Activated naive CD8-positive, alpha-beta T cell (primary cell): Measurements from ENCODE around the gene ZFP64.
"Not testable (repeated sequence)": the region's sequence is repeated elsewhere in the genome, so short reads cannot be mapped to it uniquely, and the experiment has no call there.

ENCODE experiments used
- H3K27ac Mint-ChIP-seq: one replicate; pipeline ENCODE4 v1.8.0; 2021; ENCODE audit warnings: mixed read lengths
- H3K27me3 Mint-ChIP-seq: one replicate; pipeline ENCODE4 v1.8.0; 2021; ENCODE audit warnings: mixed read lengths
- H3K36me3 Mint-ChIP-seq: one replicate; pipeline ENCODE4 v1.8.0; 2021; ENCODE audit warnings: mixed read lengths
- H3K4me1 Mint-ChIP-seq: one replicate; pipeline ENCODE4 v1.8.0; 2021; ENCODE audit warnings: low read depth, mixed read lengths
- H3K4me3 Mint-ChIP-seq: one replicate; pipeline ENCODE4 v1.8.0; 2021; ENCODE audit warnings: mild to moderate bottlenecking, mixed read lengths
- H3K9me3 Mint-ChIP-seq: one replicate; pipeline ENCODE4 v1.8.0; 2021; ENCODE audit warnings: low read depth, mixed read lengths

ZFP64 gene

DNA sequence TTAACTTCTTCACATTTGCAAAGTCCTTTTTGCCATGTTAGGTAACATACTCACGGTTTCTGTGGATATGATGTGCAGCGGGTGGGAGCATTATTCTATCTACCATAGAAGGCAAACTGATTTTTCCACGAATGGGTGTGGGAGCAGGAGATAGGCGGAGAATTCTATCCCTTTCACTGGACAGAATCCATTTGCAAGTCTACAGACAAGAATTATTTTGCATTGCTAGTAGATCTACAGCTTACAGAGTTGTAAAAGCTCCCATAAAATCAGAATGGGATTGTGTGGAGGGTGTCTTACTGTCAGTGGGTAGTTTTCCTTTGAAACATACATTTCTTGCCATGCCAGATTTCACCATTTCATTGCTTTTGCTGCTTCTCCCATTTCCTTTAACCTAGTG, 22.4 kb upstream of the ZFP64 start:
- Mint-ChIP-seq H3K27me3 (peaks cover 15% of the 10 kb centered on the region), H3K4me3 (no peak overlapping the region), H3K27ac (no peak overlapping the region), H3K36me3 (peaks cover 6% of the 10 kb centered on the region), H3K4me1 (no peaks in the 10 kb centered on the region), H3K9me3 (peaks cover 12% of the 10 kb centered on the region)

DNA sequence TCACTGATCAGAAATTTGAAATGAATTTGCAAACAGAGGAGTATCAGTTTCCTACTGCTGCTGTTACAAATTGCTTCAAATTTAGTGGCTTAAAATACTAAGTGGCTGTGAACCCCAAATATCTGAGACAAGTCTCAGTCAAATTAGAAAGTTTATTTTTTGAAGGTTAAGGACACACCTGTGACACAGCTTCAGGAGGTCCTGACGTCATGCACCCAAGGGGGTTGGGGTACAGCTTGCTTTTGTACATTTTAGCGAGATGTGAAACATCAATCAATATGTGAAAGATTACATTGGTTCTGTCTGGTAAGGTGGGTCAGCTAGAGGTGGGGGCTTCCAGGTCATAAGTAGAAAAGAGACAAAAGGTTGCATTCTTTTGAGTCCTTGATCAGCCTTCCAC, 21.4 kb upstream of the ZFP64 start:
- H3K4me3 Mint-ChIP-seq = no peak overlapping the region
- H3K9me3 Mint-ChIP-seq = peaks cover 9% of the 10 kb centered on the region
- H3K27me3 Mint-ChIP-seq = peaks cover 14% of the 10 kb centered on the region
- no peaks in the 10 kb centered on the region for H3K4me1 Mint-ChIP-seq
- H3K27ac Mint-ChIP-seq = no peak overlapping the region
- H3K36me3 Mint-ChIP-seq = peaks cover 3% of the 10 kb centered on the region

DNA sequence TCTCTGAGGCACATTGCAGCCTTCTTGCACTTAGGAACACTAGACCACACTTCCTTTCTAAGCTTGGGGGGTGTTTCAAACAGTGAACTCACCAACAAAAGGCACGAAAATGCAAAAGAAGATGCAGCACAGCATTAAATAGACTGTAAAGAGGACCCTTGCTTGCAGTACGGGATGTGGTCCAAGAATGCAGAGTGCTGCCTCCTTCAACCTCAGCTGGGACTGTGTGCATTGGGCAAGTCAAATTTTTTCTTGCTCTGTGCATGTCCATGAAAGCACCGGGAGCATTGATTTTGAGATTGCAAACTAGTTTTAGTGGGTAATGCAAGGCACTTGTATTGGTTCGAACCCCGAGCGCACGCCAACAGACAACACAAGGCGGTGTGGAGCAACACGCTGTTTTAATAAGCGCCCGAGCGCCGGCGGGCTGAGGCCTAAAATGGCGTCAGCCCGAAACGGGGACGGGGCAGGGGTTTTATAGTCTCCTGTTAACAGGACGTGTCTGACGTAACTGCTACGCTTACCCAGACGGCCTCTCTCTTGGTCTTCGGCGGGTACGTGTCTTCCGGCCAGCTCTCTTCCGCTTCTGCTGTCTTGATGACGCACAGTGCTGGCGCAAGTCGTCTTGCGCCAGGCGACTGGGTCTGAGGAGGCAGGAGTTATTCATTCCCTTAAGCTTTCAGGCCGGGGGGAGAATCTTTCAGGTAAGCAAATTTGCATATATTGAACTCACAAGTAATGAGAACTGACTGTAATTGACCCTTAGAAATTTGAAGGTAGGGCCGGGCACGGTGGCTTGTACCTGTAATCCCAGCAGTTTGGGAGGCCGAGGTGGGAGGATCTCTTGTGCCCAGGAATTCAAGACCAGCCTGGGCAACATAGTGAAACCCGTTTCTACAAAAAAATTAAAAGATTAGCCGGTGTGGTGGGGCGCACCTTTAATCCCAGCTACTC, 18.7 kb upstream of the ZFP64 start:
- H3K4me1 Mint-ChIP-seq = no peaks in the 10 kb centered on the region
- H3K27ac Mint-ChIP-seq = no peak overlapping the region
- H3K27me3 Mint-ChIP-seq = peaks cover 17% of the 10 kb centered on the region
- H3K36me3 Mint-ChIP-seq = no peaks in the 10 kb centered on the region
- H3K9me3 Mint-ChIP-seq = no peaks in the 10 kb centered on the region
- H3K4me3 Mint-ChIP-seq = no peak overlapping the region

DNA sequence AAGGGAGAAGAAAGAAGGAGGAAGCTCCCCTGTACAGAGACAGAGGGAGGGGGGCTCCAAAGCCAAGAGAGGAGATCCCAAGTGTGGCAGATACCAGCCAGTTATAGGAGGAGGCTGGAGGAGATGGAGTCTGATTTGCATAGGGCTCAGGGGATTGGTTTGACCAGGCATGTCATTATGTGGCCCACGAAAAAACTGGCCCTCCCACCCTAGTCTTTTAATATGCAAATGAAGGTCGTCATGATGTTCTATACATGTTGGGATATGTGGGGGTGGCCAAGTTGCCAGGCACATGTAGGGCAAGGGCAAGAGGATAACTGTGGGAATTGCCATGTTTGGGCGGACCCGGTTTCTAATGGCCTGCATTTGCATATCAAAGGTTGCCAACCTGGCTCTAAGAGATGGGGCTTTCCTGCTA, 17.6 kb upstream of the ZFP64 start:
- Mint-ChIP-seq H3K4me3 (no peak overlapping the region), H3K9me3 (no peaks in the 10 kb centered on the region), H3K4me1 (no peaks in the 10 kb centered on the region), H3K36me3 (no peaks in the 10 kb centered on the region), H3K27ac (no peak overlapping the region), H3K27me3 (peaks cover 14% of the 10 kb centered on the region)

DNA sequence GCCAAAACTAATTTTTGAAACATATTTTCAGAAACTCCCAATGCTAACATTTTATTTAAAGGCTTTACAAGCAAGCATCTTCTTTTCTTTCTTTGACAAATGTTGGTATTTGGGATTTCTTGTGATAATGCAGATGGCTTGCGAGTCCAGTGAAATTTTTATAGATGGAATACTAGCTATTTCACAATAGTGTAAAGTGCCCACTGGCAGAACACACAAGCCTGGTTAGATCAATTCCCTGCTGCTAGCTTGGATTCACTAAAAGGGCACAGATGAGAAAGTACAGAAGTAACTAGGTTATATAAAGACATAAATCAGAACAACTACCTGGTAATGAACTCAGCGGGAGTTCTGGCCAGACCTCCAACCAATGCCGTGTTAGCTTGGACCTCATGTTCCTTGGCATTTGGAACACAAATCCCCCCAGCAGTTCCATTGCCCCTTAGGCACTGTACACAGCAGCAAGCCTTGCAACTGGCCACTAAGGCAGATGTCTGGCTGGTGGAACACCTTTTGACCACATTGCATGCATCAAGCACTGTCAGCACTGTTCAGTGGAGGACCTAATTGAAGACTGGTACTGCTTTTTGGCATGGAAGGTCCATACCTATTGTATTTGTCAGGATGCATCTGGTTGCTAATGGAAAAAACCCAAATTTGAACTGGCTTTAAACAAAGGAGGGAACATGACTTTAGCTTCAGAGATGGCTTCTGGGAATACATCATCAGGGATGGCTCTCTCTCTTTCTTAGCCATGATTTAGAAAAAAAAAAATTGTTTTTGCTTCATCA, 15.6 kb upstream of the ZFP64 start:
- Mint-ChIP-seq H3K36me3 (no peaks in the 10 kb centered on the region), H3K9me3 (no peaks in the 10 kb centered on the region), H3K27ac (no peak overlapping the region), H3K4me1 (no peaks in the 10 kb centered on the region), H3K4me3 (no peak overlapping the region), H3K27me3 (peaks cover 8% of the 10 kb centered on the region)

DNA sequence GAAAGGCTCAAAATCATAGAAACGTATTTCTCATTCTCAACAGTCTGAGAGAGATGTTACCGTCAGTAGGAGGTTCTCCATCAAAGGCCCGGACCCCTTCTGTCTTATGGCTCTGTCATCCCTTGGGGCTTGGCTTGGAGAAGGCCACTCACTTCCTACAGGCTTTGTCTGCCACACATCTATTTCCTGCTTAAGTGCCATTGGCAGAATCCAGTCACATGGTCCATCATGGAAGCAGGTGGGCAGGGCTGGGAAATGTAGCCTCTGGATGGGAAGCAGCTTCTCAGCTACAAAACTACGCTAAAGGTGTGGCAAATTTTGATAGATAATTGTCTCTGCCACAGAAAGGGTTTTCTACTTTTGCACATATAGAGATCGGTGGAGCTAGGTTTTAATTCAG, 12.6 kb upstream of the ZFP64 start:
- Mint-ChIP-seq H3K4me1 (no peaks in the 10 kb centered on the region), H3K4me3 (no peak overlapping the region), H3K27ac (no peak overlapping the region), H3K9me3 (no peaks in the 10 kb centered on the region), H3K27me3 (peaks cover 8% of the 10 kb centered on the region), H3K36me3 (no peaks in the 10 kb centered on the region)

DNA sequence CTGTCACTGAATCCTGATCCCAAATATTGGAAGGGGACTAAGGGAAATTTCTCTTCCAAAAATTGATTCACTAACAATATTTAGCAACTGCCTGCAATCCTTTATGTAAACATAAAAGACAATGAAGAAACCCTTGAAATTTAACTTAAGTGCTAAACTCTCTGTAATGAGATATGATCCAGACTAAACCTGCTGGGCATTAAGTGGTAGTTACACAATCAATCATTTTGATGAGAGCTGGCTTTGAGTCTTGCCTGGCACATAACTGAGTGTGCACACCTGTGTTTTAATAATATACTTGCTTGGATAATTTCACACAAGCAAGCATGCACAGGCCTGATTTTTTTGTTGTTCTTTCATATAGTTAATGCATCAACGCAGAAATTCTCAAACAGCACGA, 9.8 kb upstream of the ZFP64 start:
- Mint-ChIP-seq H3K4me1 (no peaks in the 10 kb centered on the region), H3K27me3 (peaks cover 2% of the 10 kb centered on the region), H3K27ac (no peak overlapping the region), H3K9me3 (no peaks in the 10 kb centered on the region), H3K36me3 (no peaks in the 10 kb centered on the region), H3K4me3 (no peak overlapping the region)

DNA sequence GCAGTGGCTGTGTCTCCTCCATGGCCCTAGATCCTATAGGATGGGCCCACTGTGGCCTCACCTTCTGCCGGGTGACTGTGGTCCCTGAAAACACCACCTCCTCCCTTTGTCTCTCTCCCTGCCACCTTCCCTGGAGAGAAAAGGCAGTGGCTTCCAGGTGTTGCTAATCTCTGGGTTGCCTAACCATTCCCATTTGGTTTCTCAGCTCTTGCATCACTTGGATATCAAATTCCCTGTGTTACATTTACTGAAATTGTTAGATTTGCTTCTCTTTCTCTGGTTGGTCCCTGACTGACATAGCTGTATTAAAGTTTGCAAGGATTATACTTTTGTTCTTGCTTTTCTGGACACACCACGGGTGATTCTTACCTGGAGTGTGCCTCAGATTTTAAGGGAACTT, 9.3 kb upstream of the ZFP64 start:
- no peak overlapping the region for H3K27ac Mint-ChIP-seq
- H3K4me1 Mint-ChIP-seq = no peaks in the 10 kb centered on the region
- no peak overlapping the region for H3K4me3 Mint-ChIP-seq
- H3K27me3 Mint-ChIP-seq = peaks cover 2% of the 10 kb centered on the region
- H3K36me3 Mint-ChIP-seq = no peaks in the 10 kb centered on the region
- H3K9me3 Mint-ChIP-seq = no peaks in the 10 kb centered on the region

DNA sequence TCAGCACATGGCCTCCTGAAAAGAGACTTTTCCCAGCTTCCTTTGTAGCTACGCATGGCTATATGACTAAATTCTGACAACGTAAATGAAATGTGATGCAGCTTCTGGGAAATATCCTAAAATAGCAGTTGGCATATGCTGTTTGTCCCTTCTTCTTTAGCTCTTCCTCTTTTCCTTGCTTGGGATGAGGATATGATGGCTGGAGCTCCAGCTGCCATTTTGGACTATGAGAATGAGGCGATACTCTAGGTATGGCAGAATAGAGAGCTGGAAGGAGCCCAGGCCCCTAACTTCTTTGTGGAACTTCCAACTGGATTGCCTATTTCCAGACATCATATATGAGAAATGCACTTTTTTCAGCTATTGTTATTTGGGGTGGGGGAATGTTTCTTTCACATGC, 5.3 kb upstream of the ZFP64 start:
- no peak overlapping the region for H3K27ac Mint-ChIP-seq
- no peaks in the 10 kb centered on the region for H3K36me3 Mint-ChIP-seq
- H3K4me3 Mint-ChIP-seq = no peak overlapping the region

DNA sequence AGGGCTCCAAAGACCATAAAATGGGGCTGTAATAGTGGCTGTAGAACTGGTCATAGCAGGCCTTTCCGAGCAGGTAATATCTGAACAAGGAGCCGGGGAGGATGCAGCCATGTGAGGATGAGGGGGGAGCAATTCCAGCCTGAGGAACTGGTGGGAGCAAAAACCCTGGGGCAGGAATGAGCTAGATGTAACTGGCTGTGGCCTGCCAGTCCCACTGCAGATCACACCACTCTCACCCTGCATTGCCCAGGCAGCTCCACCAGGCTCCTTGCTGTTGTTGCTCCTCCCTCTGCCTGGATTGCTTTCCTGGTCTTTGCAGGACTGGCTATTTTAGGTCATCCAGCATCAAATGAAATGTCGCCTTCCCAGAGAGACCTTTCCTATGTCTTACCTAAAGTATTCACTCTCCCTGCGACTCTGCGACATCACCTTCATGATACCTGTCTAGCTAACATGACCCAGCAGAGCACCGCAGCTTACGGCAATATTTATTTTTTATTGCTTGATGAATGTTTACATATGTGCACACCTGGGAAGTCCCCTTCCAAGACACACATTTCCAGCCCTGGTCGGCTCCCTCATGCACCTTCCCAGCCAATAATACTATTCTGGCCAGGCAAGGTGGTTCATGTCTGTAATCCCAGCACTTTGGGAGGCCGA, 2.4 kb upstream of the ZFP64 start:
- Mint-ChIP-seq H3K4me1 (peaks cover 26% of the 10 kb centered on the region), H3K4me3 (no peak overlapping the region), H3K9me3 (no peaks in the 10 kb centered on the region), H3K27ac (no peak overlapping the region), H3K36me3 (no peaks in the 10 kb centered on the region), H3K27me3 (no peaks in the 10 kb centered on the region)

More for the DNA sequence above, 5.3 kb upstream of the ZFP64 start:
- Mint-ChIP-seq H3K27me3 (no peaks in the 10 kb centered on the region), H3K4me1 (peaks cover 12% of the 10 kb centered on the region), H3K9me3 (no peaks in the 10 kb centered on the region)

DNA sequence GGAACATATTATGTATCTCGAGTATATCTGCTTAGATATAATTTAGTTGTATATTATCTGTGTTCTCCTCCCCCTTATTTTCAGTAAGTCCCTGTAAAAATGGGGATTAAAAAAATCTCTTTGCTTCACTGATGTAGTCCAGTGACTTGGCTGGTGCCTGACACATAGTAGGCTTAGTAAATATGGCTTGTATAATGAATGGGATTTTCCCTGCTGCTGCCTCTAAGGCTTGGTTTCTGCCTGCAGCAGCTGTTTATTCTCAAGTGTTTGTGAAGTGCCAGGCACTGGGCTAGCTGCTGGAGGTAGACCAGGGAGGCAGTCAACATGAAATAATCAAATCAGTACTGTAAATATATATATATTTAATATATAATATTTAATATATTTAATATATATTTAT, 1.6 kb upstream of the ZFP64 start:
- no peaks in the 10 kb centered on the region for H3K9me3 Mint-ChIP-seq
- H3K27ac Mint-ChIP-seq = peak overlapping the region; percentile 90
- H3K4me1 Mint-ChIP-seq = peaks cover 26% of the 10 kb centered on the region
- H3K27me3 Mint-ChIP-seq = no peaks in the 10 kb centered on the region
- no peaks in the 10 kb centered on the region for H3K36me3 Mint-ChIP-seq
- peak overlapping the region; percentile 90 for H3K4me3 Mint-ChIP-seq

DNA sequence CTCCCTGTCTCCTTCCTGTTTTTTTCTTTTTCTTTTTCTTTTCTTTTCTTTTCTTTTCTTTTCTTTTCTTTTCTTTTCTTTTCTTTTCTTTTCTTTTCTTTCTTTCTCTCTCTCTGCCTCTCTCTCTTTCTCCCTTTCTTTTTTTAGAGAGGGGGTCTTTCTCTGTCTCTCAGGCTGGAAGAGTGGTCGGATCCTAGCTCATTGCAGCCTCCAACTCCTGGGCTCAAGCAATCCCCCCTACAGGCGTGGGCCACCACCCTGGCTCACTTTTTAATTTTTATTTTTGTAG, 1.1 kb upstream of the ZFP64 start:
- Mint-ChIP-seq H3K27ac (peak overlapping the region; percentile 90), H3K4me1 (peaks cover 26% of the 10 kb centered on the region), H3K4me3 (peak overlapping the region; percentile 90)
- H3K9me3 Mint-ChIP-seq, H3K36me3 Mint-ChIP-seq, H3K27me3 Mint-ChIP-seq: not testable (repeated sequence)

DNA sequence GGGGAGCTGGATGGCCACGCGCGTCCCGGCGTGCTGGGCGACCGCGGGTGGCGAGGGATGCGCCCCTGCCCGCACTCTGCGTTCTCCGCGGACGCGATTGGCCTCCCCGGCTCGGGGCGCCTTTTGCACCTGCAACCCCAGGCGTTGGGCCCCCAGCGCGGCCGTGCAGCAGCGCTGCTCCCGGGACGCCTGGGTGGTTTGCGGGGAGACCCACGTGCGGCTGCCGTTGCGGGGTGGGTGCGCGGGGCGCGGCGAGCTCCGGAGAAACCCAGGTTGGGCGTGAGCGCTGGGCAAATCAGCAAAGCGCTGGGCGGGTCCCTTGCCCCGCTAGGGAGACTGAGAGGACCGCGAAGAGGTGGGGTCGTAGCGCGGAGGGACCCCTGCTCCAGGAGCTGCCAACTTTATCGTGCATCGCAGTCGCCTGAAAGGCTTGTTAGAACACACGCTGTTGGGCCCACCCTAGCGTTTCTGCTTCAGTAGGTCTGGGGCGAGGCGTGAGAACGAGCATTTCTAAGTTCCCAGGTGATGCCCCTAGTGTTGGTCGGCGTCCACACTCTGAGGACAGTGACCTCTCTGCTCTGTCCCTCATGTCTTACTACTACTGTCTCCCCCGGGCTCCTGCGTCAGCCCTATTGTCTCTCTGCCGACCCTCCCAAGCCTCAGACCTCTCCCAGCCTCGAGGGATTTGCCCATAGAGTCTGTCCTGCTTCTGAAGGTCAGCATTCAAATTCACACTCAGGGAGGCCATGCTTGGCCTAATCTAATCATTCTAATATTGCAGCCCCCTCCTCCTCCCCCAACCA, 538 bp upstream of the ZFP64 start:
- Mint-ChIP-seq H3K27me3 (no peaks in the 10 kb centered on the region), H3K27ac (peak overlapping the region; percentile 90), H3K9me3 (no peaks in the 10 kb centered on the region), H3K36me3 (no peaks in the 10 kb centered on the region), H3K4me3 (peak overlapping the region; percentile 90), H3K4me1 (peaks cover 26% of the 10 kb centered on the region)

DNA sequence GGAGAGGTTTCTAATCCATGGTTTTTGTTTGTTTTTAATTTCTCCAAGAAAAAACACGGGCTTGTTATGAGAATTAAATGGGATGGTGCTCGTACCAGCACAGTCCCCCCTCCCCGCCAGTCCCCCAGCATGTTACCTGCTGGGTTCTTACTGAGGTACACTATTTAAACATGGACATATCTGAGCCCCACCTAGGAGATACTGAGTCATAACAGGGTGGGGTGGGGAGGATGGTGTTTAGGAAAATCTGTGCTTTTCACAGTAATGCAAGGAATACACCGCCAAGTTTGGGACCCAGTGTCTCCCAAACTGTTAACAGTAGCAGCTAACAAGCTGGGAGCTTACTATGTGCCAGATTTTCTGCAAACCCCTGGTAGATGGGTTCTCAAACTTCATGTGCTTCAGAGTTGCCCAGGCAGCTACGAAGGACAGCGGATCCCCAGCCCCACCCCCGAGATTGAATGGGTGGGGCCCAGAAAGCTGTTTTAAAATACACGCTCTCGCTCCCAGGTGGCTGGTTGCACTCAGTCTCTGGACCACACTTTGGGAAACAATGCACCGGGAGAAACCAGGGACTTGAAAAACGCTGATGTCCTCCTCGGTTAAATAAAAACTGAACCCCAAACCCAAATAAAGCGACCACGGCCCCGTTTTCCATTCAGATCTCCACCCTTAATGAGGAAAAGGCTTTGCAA, 995 bp downstream of the ZFP64 start:
- Mint-ChIP-seq H3K4me1 (peaks cover 26% of the 10 kb centered on the region), H3K27me3 (no peaks in the 10 kb centered on the region), H3K9me3 (no peaks in the 10 kb centered on the region), H3K36me3 (peaks cover 2% of the 10 kb centered on the region), H3K27ac (peak overlapping the region; percentile 93), H3K4me3 (peak overlapping the region; percentile 93)
